Hepatocyte (in vitro differentiated cells): ENCODE results near the gene SGCG.

Experiments
- CTCF ChIP-seq: fragments of 200-600 bp; sonication (generic); IDR thresholded peaks from 2 replicates; pipeline ENCODE4 v1.5.1; 2016; ENCODE audit warnings: antibody characterized with exemption, mild to moderate bottlenecking; ENCODE audit not compliant: poor library complexity
- EZH2phosphoT487 ChIP-seq: fragments of 200-600 bp; sonication (generic); IDR thresholded peaks from one replicate; pipeline ENCODE4 v1.6.1; 2018; ENCODE audit warnings: antibody characterized with exemption, mild to moderate bottlenecking, low read depth, moderate library complexity; ENCODE audit not compliant: unreplicated experiment, severe bottlenecking

GRCh38 chr13:23354520-23354919 lies 173.7 kb downstream of the SGCG start:
- TF ChIP-seq EZH2phosphoT487 (no peak), CTCF (no peak)
